Activated naive CD4-positive, alpha-beta T cell treated with anti-CD3 and anti-CD28 coated beads, Interleukin-2, amount 50 U/mL, for 24 hours (primary cell): ENCODE data around the gene LILRA1.
"Not testable (repeated sequence)": the region's sequence is repeated elsewhere in the genome, so short reads cannot be mapped to it uniquely, and the experiment has no call there.

Experiments
- H3K27ac Mint-ChIP-seq: one replicate; pipeline ENCODE4 v1.8.0; 2021; ENCODE audit warnings: mild to moderate bottlenecking, mixed read lengths
- H3K27me3 Mint-ChIP-seq: one replicate; pipeline ENCODE4 v1.8.0; 2021; ENCODE audit warnings: mixed read lengths
- H3K36me3 Mint-ChIP-seq: one replicate; pipeline ENCODE4 v1.8.0; 2021; ENCODE audit warnings: mixed read lengths
- H3K4me1 Mint-ChIP-seq: one replicate; pipeline ENCODE4 v1.8.0; 2021; ENCODE audit warnings: mixed read lengths
- H3K4me3 Mint-ChIP-seq: one replicate; pipeline ENCODE4 v1.8.0; 2021; ENCODE audit warnings: mild to moderate bottlenecking, mixed read lengths
- H3K9me3 Mint-ChIP-seq: one replicate; pipeline ENCODE4 v1.8.0; 2021; ENCODE audit warnings: mixed read lengths

LILRA1 gene

GRCh38 chr19:54606891-54607784, 13.7 kb downstream of the LILRA1 start:
- Mint-ChIP-seq H3K9me3 (peaks cover 7% of the 10 kb centered on the region), H3K4me1 (no peaks in the 10 kb centered on the region), H3K27ac (no peak overlapping the region), H3K36me3 (no peaks in the 10 kb centered on the region), H3K27me3 (peaks cover 22% of the 10 kb centered on the region), H3K4me3 (no peak overlapping the region)

- Mint-ChIP-seq H3K4me3 (no peak overlapping the region), H3K4me1 (no peaks in the 10 kb centered on the region), H3K27ac (no peak overlapping the region), H3K36me3 (no peaks in the 10 kb centered on the region), H3K9me3 (peaks cover 7% of the 10 kb centered on the region), H3K27me3 (peaks cover 19% of the 10 kb centered on the region)
Measured at GRCh38 chr19:54607785-54608150, 14.3 kb downstream of the LILRA1 start.

DNA sequence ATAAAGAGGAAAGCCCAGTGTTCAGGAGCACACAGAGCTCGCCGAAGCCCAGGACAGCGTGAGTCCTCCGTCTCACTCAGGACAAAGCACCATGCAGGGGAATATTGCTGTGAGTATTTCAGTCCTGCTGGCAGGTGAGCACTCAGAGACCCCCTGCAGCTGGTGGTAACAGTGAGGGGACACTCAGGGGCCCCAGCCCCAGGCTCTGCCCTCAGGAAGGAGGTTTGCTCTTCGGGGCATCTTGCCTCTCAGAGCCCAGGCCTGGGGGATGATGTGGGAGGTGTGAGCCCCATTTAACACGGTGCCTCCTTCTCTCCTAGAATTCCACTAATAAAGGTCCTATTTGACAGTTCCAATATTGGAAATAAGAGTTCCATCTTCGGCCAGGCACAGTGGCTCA, 14.8 kb downstream of the LILRA1 start:
- peaks cover 21% of the 10 kb centered on the region for H3K27me3 Mint-ChIP-seq
- peaks cover 7% of the 10 kb centered on the region for H3K9me3 Mint-ChIP-seq
- H3K4me1 Mint-ChIP-seq, result no peaks in the 10 kb centered on the region
- H3K27ac Mint-ChIP-seq, result no peak overlapping the region
- no peaks in the 10 kb centered on the region for H3K36me3 Mint-ChIP-seq
- no peak overlapping the region for H3K4me3 Mint-ChIP-seq

DNA sequence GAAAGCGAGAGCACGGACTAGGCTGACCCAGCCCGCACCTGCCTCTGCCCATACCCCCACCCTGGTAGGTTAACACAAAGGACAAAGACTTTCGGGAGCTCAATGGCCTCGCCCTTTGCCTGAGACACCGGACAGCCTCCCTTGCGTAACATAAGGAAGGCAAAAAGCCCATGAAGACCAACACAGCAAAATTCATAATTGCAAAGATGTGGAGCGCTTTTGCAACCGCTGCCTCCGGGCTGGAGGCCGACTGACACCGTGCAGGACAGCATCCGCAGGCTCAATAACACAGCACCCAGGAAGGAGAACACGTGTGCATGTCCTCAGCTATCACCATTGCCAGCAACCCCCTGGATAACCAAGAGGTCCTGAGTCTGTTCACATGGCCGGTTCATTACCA, 15.4 kb downstream of the LILRA1 start:
- H3K4me1 Mint-ChIP-seq, result no peaks in the 10 kb centered on the region
- H3K4me3 Mint-ChIP-seq, result no peak overlapping the region
- H3K36me3 Mint-ChIP-seq, result no peaks in the 10 kb centered on the region
- H3K27me3 Mint-ChIP-seq, result peaks cover 21% of the 10 kb centered on the region
- H3K27ac Mint-ChIP-seq, result no peak overlapping the region
- peaks cover 7% of the 10 kb centered on the region for H3K9me3 Mint-ChIP-seq

DNA sequence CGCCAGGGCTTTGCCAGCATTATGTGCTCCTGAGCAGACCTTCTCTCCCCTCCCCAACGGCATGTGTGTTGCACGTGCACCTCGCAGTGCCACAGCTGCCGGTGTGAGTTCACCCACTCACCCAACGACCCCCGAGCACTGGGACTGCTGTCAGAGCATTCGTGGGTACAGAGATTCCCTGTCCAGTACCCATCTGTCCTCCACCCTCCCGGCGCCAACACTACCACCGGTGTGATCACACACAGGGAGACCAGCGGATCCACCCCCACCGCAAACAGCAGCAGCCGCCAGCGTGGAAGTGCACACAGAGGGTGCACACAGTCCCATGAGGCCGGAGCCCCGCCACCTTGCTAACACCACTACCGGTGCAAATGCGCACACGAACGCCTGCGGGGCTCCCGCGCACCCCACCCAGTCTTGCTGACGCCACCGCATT, 15.9 kb downstream of the LILRA1 start:
- H3K36me3 Mint-ChIP-seq, result no peaks in the 10 kb centered on the region
- no peaks in the 10 kb centered on the region for H3K4me1 Mint-ChIP-seq
- peaks cover 7% of the 10 kb centered on the region for H3K9me3 Mint-ChIP-seq
- H3K4me3 Mint-ChIP-seq, result no peak overlapping the region
- H3K27me3 Mint-ChIP-seq, result peaks cover 19% of the 10 kb centered on the region
- H3K27ac Mint-ChIP-seq, result no peak overlapping the region

- H3K4me3 Mint-ChIP-seq, result no peak overlapping the region
- no peak overlapping the region for H3K27ac Mint-ChIP-seq
- H3K9me3 Mint-ChIP-seq, result no peaks in the 10 kb centered on the region
- H3K27me3 Mint-ChIP-seq, result peaks cover 4% of the 10 kb centered on the region
- no peaks in the 10 kb centered on the region for H3K36me3 Mint-ChIP-seq
- H3K4me1 Mint-ChIP-seq, result no peaks in the 10 kb centered on the region
Measured at GRCh38 chr19:54612428-54612827, 19.0 kb downstream of the LILRA1 start.

DNA sequence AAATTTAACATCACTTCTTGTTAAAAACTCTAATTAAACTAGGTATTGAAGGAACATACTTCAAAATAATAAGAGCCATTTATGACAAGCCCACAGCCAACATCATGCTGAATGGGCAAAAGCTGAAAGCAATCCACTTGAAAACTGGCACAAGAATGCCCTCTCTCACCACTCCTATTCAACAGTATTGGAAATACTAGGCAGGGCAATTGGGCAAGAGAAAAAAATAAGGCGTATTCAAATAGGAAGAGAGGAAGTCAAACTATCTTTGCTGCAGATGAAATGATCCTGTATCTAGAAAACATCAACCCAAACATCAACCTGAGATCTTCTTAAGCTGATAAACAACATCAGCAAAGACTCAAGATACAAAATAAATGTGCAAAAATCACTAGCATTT, 21.3 kb downstream of the LILRA1 start:
- no peaks in the 10 kb centered on the region for H3K9me3 Mint-ChIP-seq
- H3K4me1 Mint-ChIP-seq, result no peaks in the 10 kb centered on the region
- H3K36me3 Mint-ChIP-seq, result no peaks in the 10 kb centered on the region
- H3K4me3 Mint-ChIP-seq, result no peak overlapping the region
- H3K27ac Mint-ChIP-seq, result no peak overlapping the region
- H3K27me3 Mint-ChIP-seq, result peaks cover 3% of the 10 kb centered on the region

DNA sequence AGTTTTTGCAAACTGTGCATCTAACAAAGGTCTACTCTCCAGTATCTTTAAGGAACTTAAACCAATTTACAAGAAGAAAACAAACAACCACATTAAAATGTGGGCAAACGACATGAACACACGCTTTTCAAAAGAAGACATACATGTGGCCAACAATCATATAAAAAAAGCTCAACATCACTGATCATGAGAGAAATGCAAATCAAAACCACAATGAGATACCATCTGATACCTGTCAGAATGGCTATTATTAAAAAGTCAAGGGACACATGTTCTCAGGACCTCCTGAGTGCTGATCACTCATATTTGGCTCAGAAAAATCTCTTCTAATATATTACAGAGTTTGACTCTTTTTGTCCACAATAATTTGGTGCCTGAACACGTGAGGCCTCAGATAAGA, 22.6 kb downstream of the LILRA1 start:
- no peak overlapping the region for H3K27ac Mint-ChIP-seq
- H3K4me3 Mint-ChIP-seq, result no peak overlapping the region
- no peaks in the 10 kb centered on the region for H3K4me1 Mint-ChIP-seq
- H3K27me3 Mint-ChIP-seq, result peaks cover 3% of the 10 kb centered on the region
- H3K9me3 Mint-ChIP-seq, result no peaks in the 10 kb centered on the region
- no peaks in the 10 kb centered on the region for H3K36me3 Mint-ChIP-seq

DNA sequence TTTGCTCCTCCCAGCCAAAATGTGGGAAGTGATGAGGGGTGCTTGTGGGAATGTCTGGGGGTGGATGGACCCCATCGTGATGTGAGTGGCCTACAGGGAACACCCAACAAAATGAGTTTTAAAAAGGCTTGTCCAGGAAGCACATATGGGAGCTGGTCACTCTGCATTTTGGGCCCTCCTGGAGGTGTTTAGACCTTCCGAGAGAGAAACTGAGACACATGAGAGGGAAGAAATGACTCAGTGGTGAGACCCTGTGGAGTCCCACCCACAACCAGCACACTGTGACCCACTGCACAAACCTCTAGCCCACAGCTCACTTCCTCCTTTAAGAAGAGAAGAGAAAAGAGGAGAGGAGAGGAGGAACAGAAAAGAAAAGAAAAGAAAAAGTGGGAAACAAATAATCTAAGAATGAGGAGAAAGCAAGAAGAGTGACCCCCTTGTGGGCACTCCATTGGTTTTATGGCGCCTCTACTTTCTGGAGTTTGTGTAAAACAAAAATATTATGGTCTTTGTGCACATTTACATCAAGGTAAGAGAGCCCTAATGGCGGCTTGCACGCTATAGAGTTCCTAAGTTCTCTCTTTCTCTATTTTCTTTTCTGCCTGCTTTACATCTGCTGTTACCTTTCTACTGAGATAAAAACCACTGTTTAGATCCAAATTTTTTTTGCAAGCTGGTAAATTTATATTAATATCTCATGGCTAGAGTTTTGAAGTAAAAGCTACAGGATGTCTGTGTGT, 23.6 kb downstream of the LILRA1 start:
- H3K27me3 Mint-ChIP-seq, result peaks cover 3% of the 10 kb centered on the region
- no peak overlapping the region for H3K27ac Mint-ChIP-seq
- no peaks in the 10 kb centered on the region for H3K4me1 Mint-ChIP-seq
- no peak overlapping the region for H3K4me3 Mint-ChIP-seq
- no peaks in the 10 kb centered on the region for H3K36me3 Mint-ChIP-seq
- H3K9me3 Mint-ChIP-seq, result no peaks in the 10 kb centered on the region

GRCh38 chr19:54620464-54620863, 27.0 kb downstream of the LILRA1 start:
- Mint-ChIP-seq H3K36me3 (no peaks in the 10 kb centered on the region), H3K27me3 (peaks cover 4% of the 10 kb centered on the region), H3K4me1 (no peaks in the 10 kb centered on the region), H3K9me3 (no peaks in the 10 kb centered on the region), H3K4me3 (no peak overlapping the region), H3K27ac (no peak overlapping the region)

- no peak overlapping the region for H3K27ac Mint-ChIP-seq
- peaks cover 19% of the 10 kb centered on the region for H3K27me3 Mint-ChIP-seq
- H3K36me3 Mint-ChIP-seq, result no peaks in the 10 kb centered on the region
- H3K4me3 Mint-ChIP-seq, result no peak overlapping the region
- H3K9me3 Mint-ChIP-seq, result peaks cover 1% of the 10 kb centered on the region
- no peaks in the 10 kb centered on the region for H3K4me1 Mint-ChIP-seq
Measured at GRCh38 chr19:54622431-54622830, 29.0 kb downstream of the LILRA1 start.

DNA sequence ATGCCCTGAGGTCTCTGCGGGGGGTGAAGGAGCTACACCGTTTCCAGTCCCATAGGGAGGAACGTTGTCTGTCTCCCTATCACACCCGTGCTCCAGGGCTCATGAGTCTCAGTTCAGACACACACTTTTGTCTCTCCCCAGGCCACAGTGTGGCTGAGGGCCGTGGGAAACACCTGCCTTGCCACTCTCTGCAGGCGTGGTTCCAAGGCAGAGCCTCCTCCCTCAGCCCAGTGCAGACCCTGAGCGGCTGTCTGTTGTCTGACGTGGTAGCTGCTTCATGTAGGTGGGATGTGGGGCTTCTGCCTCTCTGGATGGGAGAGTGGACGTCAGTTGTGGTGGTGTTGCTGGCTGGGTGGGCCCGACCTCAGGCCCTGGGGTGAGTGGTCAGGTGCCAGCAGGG, 30.8 kb downstream of the LILRA1 start:
- H3K27me3 Mint-ChIP-seq, result peaks cover 25% of the 10 kb centered on the region
- H3K27ac Mint-ChIP-seq, H3K4me1 Mint-ChIP-seq, H3K36me3 Mint-ChIP-seq, H3K9me3 Mint-ChIP-seq, H3K4me3 Mint-ChIP-seq: not testable (repeated sequence)

- not testable (repeated sequence) for H3K9me3 Mint-ChIP-seq, H3K4me3 Mint-ChIP-seq, H3K36me3 Mint-ChIP-seq, H3K4me1 Mint-ChIP-seq, H3K27ac Mint-ChIP-seq
- H3K27me3 Mint-ChIP-seq, result peaks cover 30% of the 10 kb centered on the region
Measured at GRCh38 chr19:54624934-54625730, 31.7 kb downstream of the LILRA1 start.

- no peaks in the 10 kb centered on the region for H3K4me1 Mint-ChIP-seq
- H3K9me3 Mint-ChIP-seq, result peaks cover 5% of the 10 kb centered on the region
- H3K27ac Mint-ChIP-seq, result no peak overlapping the region
- H3K27me3 Mint-ChIP-seq, result peaks cover 33% of the 10 kb centered on the region
- H3K36me3 Mint-ChIP-seq, result no peaks in the 10 kb centered on the region
- no peak overlapping the region for H3K4me3 Mint-ChIP-seq
Measured at GRCh38 chr19:54626757-54627156, 33.3 kb downstream of the LILRA1 start.

DNA sequence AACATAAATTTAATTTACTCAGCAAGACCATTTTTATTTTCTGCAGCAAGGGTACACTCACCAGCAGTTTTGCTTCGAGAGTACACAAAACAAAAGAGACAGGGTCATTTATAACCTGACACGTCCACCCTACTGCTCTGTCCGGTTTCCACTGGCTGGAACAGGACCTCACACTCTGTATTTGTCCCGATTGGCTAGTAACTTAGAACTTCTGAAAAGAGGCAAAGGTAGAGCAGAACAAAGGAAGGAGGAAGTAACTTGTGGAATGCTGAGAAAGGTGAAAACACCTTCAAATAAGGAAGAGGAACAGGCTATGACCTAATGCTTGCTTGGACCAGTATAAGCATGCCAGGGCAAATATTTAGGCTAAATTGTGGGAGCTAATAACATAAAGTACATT, 34.5 kb downstream of the LILRA1 start:
- H3K4me1 Mint-ChIP-seq, H3K4me3 Mint-ChIP-seq, H3K27ac Mint-ChIP-seq, H3K36me3 Mint-ChIP-seq, H3K9me3 Mint-ChIP-seq: not testable (repeated sequence)
- H3K27me3 Mint-ChIP-seq, result peaks cover 36% of the 10 kb centered on the region

- not testable (repeated sequence) for H3K27ac Mint-ChIP-seq, H3K36me3 Mint-ChIP-seq, H3K4me3 Mint-ChIP-seq, H3K4me1 Mint-ChIP-seq, H3K9me3 Mint-ChIP-seq
- H3K27me3 Mint-ChIP-seq, result peaks cover 35% of the 10 kb centered on the region
Measured at GRCh38 chr19:54630262-54630661, 36.8 kb downstream of the LILRA1 start, which contains the start of gene LILRB1. Gene LILRB1, plus strand, starts transcription at chr19:54630484. Its CDS starts 590 bp downstream, at chr19:54631074.
